GM21423 (cell line): ENCODE data around the gene COX20.

Source experiments
- ATAC-seq: cut with Tn5 transposase; IDR thresholded peaks from one replicate; pipeline ENCODE4 v1.9.1; 2021; ENCODE audit warnings: mild to moderate bottlenecking, moderate library complexity; ENCODE audit not compliant: unreplicated experiment

COX20 gene

DNA sequence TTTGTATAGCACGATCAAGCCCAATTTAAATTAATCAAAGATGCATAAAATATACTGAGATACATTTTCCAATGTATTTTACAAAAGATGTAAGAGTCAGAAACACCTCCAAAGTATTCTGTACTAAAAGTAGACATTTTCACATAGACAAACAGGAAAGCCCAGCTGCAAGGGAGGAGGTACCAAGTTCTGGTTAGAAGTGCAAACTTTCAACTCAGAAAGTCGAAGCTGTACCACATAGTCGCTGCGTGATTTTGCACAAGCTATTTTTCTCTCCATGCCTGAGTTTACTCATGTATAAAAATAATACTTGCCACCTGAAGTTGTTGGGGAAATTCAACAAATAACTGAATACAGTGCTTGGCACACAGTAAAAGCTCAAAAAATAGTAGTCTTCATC is 34.5 kb downstream of the COX20 start:
- ATAC-seq: no peak

DNA sequence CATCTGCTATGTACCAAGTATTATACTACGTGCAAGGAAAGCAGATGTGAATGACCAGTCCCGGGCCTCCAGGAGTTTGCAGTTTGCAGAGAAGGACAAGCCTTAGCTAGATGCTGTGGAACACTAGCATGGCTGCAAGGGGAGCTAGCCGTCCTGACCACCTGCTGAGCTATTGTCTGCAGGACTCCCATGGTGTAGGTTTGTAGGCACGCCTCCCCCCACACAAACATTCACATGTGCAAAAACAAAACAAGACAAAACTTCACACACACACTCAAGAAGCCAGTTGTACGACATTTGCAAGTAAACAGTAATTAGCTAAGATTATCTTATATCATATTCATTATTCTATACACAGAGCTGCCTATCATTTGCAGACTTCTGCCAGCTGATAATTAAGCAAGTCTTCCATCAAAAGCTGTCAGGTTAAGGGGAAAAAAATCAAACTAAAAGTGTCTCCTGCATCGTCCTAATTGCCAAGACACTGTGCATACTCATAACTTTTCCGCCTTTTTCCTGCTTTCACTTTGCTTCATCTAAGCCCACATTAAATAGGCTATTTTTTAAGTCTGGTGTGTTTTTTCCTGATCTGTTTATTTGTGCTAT is 39.6 kb downstream of the COX20 start:
- ATAC-seq: no peak

DNA sequence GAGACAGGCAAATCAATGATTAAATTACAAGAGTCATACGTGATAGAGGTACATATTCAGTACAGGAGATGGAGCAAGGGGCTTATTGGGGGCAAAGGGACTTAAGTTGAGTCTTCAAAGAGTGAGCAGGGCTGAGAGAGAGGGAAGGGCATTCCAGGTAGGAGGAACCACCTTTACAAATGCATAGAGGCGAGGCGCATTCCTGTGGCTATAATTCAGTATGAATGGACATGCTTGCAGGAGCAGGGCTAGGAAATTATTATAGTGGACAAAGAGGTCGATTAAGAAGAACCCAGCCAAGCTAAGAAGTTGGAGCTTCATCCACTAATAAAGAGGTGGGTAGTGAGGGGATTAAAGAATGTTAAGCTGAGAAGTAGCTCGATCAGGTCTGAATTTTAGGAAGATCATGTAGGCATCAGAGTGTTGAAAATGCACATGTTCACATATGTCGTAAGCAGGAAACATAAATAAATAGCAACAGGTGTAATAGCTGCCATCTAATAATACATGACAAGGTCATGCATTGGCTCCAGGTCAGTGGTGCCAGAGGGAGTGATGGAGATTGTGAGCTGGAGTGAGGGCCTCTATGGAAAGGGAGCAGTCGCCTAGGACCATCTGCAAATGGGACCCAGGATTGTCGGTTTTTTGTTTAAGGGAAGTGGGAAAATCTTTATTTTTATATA is 40.9 kb downstream of the COX20 start:
- no peak for ATAC-seq

DNA sequence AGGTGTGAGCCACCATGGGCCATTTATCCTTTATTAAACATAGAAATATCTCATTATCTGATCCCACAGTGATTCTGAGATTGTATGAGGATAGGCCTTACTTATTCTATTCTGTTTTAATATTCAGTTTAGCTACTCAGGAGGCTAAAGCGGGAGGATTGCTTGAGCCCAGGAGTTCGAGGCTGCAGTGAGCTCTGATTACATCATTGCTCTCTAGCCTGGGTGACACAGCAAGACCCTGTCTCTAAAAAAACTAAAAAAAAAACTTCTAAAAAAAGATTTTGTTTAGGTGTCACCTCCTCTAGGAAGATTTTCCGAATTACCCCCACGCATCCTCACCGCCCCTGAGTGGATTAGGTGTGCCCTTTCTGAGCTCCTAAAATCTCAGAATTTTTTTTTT is 43.2 kb downstream of the COX20 start:
- ATAC-seq: no peak

DNA sequence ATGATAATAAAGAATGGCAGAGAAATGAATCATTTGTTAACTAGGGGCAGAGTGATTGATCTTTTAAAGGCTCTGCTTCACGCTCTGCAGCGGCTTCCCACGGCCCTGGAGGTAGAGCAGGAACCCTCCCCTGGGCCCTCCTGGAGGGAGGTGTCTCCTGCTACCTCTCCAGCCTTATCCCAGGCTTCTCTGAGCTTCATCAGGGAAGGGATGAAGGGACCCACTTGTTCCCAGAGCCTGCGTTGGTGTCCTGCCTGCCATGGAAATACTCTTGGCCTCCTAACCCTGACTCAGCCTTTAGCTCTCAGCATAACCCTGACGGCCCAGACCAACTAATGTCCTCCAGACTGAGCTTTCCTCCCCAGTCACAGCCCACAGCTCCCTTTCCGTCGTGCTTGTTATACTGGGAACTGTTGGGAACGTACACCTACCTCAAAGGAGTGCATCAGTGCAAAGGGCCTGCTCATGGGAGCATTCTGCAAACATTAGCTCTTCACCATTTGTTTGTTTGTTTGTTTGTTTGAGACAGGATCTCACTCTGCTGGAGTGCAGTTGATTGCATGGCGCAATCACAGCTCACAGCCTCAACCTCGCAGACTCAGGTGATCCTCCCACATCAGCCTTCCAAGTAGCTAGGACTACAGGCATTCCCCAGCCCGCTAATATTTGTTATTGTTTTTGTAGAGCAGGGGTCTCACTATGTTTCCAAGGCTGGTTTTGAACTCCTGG is 46.3 kb downstream of the COX20 start:
- no peak for ATAC-seq

DNA sequence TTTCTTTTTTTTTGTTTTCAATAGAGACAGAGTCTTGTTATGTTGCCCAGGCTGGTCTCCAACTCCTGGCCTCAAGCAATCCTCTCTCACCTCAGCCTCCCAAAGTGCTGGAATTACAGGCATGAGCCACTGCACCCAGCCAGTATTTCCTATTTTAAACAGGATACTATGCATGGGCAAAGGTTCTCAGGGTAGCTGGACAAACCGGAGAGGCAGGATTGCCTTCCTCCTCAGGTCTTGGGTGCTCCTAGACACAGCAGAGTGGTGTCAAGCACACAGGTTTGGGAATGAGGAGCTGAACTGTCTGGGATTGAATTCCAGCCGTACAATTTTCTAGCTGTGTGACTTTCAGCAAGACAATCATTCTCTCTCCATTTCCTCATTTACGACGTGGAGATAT is 51.8 kb downstream of the COX20 start:
- no peak for ATAC-seq

DNA sequence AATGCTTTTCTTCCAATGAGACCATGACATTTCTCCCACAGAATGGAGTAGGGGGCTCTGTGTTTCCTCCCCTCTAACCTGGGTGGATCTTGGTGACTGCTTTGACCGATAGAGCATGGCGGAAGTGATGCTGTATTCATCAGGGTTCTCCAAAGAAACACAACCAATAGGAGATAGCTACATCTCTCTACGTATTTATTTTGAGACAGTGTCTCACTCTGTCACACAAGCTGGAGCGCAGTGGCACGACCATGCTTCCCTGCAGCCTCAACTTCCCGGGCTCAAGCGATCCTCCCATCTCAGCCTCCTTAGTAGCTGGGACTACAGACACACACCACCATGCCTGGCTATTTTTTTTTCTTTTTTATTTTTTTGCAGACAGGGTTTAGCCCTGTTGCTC is 58.4 kb downstream of the COX20 start:
- ATAC-seq: no peak
